Spleen (tissue), 7 donors: ENCODE measurements around the gene TMEM236.

Experiments used
- CTCF ChIP-seq, 11 experiments: fragments of 200-600 bp in 7 of 11; fragments of 450-650 bp in 4 of 11; sonication (generic) in 4 of 11; IDR thresholded peaks in 8 of 11; conservative IDR thresholded peaks in 3 of 11; 1 replicate in 7 of 11; 2 replicates in 4 of 11; pipeline versions ENCODE4 v1.4.0 to v1.8.0; 2016 to 2021; ENCODE audit warnings: antibody characterized with exemption in 11 of 11, inconsistent platforms in 4 of 11, mild to moderate bottlenecking in 1 of 11
- POLR2AphosphoS5 ChIP-seq, 3 donors: sonication (generic); formaldehyde crosslinking; IDR thresholded peaks; one replicate each; pipeline ENCODE4 v1.5.1; 2017; ENCODE audit warnings: antibody characterized with exemption in 3 of 3
- donor health status: DM: no; HTN: no; CAD: no; lungs with moderate emphysema.
- donor health status: DM: no; HTN: no; CAD: no.
- donor health status: DM: no; HTN: no; CAD: no.

GRCh38 chr10:17710181-17710580 lies 41.8 kb upstream of the TMEM236 start:
- TF ChIP-seq CTCF (IDR thresholded peaks at IDR 0.05 in 8 of 11, conservative IDR thresholded peaks at IDR 0.05 in 3 of 11), result no peak
- no peak for TF ChIP-seq POLR2AphosphoS5 (IDR thresholded peaks at IDR 0.05)
